Breast epithelium (tissue), 3 donors: ENCODE data around the gene TMEM82.

Source experiments
- POLR2A ChIP-seq: fragments of 450-650 bp; IDR thresholded peaks from one replicate; pipeline ENCODE4 v1.6.1; 2016; ENCODE audit warnings: antibody characterized with exemption, mild to moderate bottlenecking, moderate library complexity
- TF ChIP-seq, protein P1 (sequence below), 3 donors: fragments of 450-650 bp; IDR thresholded peaks; one replicate each; pipeline ENCODE4 v1.5.1; 2016 to 2017; ENCODE audit warnings: antibody characterized with exemption in 3 of 3, mild to moderate bottlenecking in 3 of 3, moderate library complexity in 3 of 3

DNA sequence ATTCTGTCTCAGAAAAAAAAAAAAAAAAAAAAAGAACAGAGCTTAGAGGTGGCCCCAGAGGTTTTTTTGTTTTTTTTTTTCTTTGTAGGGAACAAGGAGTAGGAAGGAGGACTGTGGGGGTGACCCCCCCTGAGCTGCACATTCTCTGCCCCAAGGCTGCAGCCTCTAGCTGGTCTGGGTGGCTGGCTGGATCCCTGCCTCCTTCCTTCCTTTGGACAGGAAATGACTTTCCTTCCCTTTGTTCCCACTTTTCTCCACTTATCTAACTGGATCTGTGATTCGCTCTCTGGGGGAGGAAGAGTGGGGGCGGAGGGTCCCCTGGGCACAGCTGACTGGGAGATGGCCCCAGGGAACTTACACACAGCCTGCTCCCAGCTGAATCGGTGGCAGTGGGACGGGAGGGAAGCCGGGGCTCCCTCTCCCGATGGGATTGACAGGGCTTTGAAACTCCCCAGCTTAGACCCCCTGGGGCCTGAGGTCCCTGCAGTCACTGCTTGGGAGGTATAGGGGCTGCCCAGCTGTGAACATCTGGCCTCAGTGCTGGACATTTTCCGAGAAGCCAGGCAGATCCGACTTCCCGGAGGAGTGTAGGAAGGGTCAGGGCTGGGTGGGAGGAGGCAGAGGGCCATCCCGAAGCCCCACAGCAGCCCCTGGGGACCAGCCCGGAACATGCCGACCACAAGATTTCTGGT lies 18.4 kb downstream of the TMEM82 start:
- TF ChIP-seq, protein P1, sequence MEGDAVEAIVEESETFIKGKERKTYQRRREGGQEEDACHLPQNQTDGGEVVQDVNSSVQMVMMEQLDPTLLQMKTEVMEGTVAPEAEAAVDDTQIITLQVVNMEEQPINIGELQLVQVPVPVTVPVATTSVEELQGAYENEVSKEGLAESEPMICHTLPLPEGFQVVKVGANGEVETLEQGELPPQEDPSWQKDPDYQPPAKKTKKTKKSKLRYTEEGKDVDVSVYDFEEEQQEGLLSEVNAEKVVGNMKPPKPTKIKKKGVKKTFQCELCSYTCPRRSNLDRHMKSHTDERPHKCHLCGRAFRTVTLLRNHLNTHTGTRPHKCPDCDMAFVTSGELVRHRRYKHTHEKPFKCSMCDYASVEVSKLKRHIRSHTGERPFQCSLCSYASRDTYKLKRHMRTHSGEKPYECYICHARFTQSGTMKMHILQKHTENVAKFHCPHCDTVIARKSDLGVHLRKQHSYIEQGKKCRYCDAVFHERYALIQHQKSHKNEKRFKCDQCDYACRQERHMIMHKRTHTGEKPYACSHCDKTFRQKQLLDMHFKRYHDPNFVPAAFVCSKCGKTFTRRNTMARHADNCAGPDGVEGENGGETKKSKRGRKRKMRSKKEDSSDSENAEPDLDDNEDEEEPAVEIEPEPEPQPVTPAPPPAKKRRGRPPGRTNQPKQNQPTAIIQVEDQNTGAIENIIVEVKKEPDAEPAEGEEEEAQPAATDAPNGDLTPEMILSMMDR (IDR thresholded peaks at IDR 0.05), result no peak
- no peak for TF ChIP-seq POLR2A
